Measurements from ENCODE around the gene RNF182.
"Not testable (repeated sequence)": the region's sequence is repeated elsewhere in the genome, so short reads cannot be mapped to it uniquely, and the experiment has no call there.

The RNF182 gene

GRCh38 chr6:14012313-14013030 is 87.7 kb downstream of the RNF182 start:
- TF ChIP-seq TAF1 (IDR thresholded peaks at IDR 0.05; ENCODE audit: borderline replicate concordance, low read depth, low read length) = no peak
- DNase-seq (ENCODE audit: insufficient read length) (no peak), FAIRE-seq (no peak)

DNA sequence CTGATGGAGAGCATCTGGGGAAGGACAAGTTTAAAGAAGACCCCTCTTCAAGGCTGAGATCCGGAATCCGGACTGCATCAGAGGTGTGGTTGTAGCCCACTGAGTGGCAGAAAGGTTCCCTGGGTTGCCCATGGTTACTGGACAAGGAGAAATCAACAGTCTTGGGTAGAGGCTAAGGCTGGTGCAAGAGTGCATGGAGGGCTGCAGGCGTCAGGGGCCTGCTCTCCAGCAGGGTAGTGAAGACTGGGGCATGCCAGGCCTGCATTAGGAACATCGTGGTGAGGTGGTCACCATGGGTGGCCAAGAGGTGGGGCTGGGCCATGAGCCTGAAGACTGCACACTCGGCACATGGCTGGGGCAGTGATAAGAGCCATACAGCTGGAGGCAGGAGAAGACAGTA is 91.2 kb downstream of the RNF182 start:
- no peak for DNase-seq (ENCODE audit: insufficient read length)
- no peak for FAIRE-seq
- TF ChIP-seq TAF1 (IDR thresholded peaks at IDR 0.05; ENCODE audit: borderline replicate concordance, low read depth, low read length) = no peak
- no peak for TF ChIP-seq POLR2AphosphoS5 (IDR thresholded peaks at IDR 0.05; ENCODE audit: low read depth, low read length)
- TF ChIP-seq POLR2A (IDR thresholded peaks at IDR 0.05; ENCODE audit: low read depth, low read length) = no peak

GRCh38 chr6:14016432-14016831 is 91.7 kb downstream of the RNF182 start:
- DNase-seq (ENCODE audit: insufficient read length) = no peak
- no peak for FAIRE-seq
- TF ChIP-seq TAF1 (IDR thresholded peaks at IDR 0.05; ENCODE audit: borderline replicate concordance, low read depth, low read length) (no peak), POLR2AphosphoS5 (IDR thresholded peaks at IDR 0.05; ENCODE audit: low read depth, low read length) (no peak), POLR2A (IDR thresholded peaks at IDR 0.05; ENCODE audit: low read depth, low read length) (no peak)

DNA sequence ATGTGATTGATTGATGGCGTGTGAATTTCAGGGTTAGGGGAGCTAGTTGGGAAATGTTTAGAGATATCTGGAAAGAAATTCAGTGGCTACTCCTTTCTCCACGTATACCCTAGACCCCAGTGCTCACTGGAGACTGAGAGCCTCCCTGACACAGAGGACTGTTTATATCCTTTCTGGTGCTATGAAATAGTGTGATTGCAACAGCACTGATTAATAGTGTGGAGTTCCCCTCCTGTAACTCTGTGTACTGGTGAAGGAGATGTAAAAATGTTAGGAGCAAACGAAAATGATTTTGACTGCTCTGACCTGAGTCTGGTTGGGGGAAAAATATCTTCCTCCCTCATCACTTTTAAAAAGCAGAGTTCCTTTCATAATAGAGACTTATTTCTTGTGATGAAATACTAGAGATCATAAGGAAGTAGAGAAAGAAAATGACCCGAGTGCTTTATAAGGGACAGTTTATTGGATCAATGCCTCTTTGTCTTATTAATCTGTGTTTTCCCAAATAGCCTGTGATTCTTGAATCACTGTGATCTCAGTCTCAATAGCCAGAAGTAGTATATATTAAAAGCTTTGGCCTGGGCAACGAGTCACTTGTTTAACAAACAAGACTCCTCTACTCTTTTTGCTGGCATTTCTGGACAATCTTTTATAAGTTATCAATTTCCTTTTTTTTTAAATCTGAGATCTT is 92.3 kb downstream of the RNF182 start:
- DNase-seq (ENCODE audit: insufficient read length) (no peak), FAIRE-seq (no peak)
- TF ChIP-seq POLR2A (IDR thresholded peaks at IDR 0.05; ENCODE audit: low read depth, low read length) = no peak
- no peak for TF ChIP-seq POLR2AphosphoS5 (IDR thresholded peaks at IDR 0.05; ENCODE audit: low read depth, low read length)
- TF ChIP-seq TAF1 (IDR thresholded peaks at IDR 0.05; ENCODE audit: borderline replicate concordance, low read depth, low read length) = no peak

- no peak for TF ChIP-seq POLR2A (IDR thresholded peaks at IDR 0.05; ENCODE audit: low read depth, low read length)
- TF ChIP-seq TAF1 (IDR thresholded peaks at IDR 0.05; ENCODE audit: borderline replicate concordance, low read depth, low read length) = no peak
- TF ChIP-seq POLR2AphosphoS5 (IDR thresholded peaks at IDR 0.05; ENCODE audit: low read depth, low read length) = no peak
- DNase-seq (ENCODE audit: insufficient read length) (no peak), FAIRE-seq (no peak)
Observed at GRCh38 chr6:14017626-14018475, 93.1 kb downstream of the RNF182 start.

DNA sequence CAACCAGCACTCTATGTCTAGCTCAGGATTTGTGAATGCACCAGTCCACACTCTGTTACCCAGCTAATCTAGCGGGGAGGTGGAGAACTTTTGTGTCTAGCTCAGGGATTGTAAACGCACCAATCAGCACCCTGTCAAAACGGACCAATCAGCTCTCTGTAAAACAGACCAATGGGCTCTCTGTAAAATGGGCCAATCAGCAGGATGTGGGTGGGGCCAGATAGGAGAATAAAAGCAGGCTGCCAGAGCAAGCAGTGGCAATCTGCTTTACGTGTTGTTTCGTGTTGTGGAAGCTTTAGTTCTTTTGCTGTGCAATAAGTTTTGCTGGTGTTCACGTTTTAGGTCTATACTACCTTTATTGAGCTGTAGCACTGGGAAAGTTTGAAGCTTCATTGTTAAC is 93.8 kb downstream of the RNF182 start:
- FAIRE-seq; DNase-seq (ENCODE audit: insufficient read length): not testable (repeated sequence)

GRCh38 chr6:14020551-14020950 is 95.8 kb downstream of the RNF182 start:
- DNase-seq (ENCODE audit: insufficient read length) (no peak), FAIRE-seq (no peak)
- TF ChIP-seq POLR2AphosphoS5 (IDR thresholded peaks at IDR 0.05; ENCODE audit: low read depth, low read length) (no peak), POLR2A (IDR thresholded peaks at IDR 0.05; ENCODE audit: low read depth, low read length) (no peak), TAF1 (IDR thresholded peaks at IDR 0.05; ENCODE audit: borderline replicate concordance, low read depth, low read length) (no peak)

DNA sequence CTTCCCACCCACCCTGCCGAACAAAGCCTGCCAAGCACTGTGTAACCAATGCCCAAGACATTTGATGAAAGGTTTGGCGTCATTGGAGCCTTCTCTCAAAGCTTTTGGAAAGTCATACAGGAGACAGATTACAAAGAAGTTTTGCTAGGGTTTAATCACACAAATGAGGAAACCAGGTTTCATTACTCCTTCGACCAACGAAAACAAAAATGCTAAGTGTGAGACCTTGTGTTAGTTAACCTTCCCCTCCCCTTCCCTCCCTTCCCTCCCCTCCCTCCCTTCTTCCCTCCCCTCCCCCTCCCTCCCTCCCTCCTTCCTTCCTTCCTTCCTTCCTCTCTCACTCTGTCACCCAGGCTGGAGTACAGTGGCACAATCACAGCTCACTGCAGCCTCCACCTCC is 96.7 kb downstream of the RNF182 start:
- TF ChIP-seq POLR2AphosphoS5 (IDR thresholded peaks at IDR 0.05; ENCODE audit: low read depth, low read length) (no peak), POLR2A (IDR thresholded peaks at IDR 0.05; ENCODE audit: low read depth, low read length) (no peak), TAF1 (IDR thresholded peaks at IDR 0.05; ENCODE audit: borderline replicate concordance, low read depth, low read length) (no peak)
- FAIRE-seq (no peak), DNase-seq (ENCODE audit: insufficient read length) (no peak)

DNA sequence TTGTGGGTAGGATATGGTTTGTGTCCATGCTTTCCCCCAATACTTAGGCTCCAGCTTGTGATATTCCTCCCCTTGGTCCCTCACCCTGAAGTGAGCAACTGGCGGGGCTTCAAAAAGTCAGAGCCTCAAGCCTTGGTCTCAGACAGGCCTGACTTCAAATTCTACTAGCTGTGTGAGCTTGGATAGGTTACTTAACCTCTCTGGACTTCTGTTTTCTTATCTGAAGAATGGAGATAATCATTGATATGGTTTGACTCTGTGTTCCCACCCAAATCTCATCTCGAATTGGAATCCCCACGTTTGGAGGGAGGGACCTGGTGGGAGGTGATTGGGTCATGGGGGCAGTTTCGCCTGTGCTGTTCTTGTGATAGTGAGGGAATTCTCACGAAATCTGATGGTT is 97.9 kb downstream of the RNF182 start:
- DNase-seq (ENCODE audit: insufficient read length) (no peak), FAIRE-seq (no peak)
- TF ChIP-seq TAF1 (IDR thresholded peaks at IDR 0.05; ENCODE audit: borderline replicate concordance, low read depth, low read length) = no peak
- TF ChIP-seq POLR2A (IDR thresholded peaks at IDR 0.05; ENCODE audit: low read depth, low read length) = no peak
- no peak for TF ChIP-seq POLR2AphosphoS5 (IDR thresholded peaks at IDR 0.05; ENCODE audit: low read depth, low read length)

DNA sequence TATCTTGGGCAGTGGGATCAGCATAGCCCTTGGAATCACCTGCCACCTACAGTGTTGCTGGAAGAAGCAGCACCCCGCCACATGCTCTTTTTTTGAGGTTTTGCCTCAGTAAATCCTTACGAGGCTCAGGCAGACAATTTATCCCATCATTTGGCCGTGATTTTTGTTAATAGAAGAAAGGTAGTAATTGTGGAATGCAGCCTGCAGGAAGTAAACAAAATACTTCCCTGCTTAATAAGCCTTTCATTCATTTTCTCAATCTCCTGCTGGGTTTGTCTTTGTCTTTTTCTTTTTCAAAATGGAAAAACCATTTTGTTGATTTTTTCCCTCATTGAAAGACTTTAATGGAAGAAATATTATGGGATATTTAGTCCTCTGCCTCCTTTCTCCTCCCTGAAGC is 99.1 kb downstream of the RNF182 start:
- no peak for TF ChIP-seq TAF1 (IDR thresholded peaks at IDR 0.05; ENCODE audit: borderline replicate concordance, low read depth, low read length)
- DNase-seq (ENCODE audit: insufficient read length) (no peak), FAIRE-seq (no peak)

GRCh38 chr6:14025160-14025559 is 100.4 kb downstream of the RNF182 start:
- no peak for DNase-seq (ENCODE audit: insufficient read length)
- FAIRE-seq = peak; percentile 50
- no peak for TF ChIP-seq POLR2AphosphoS5 (IDR thresholded peaks at IDR 0.05; ENCODE audit: low read depth, low read length)
- TF ChIP-seq POLR2A (IDR thresholded peaks at IDR 0.05; ENCODE audit: low read depth, low read length) = no peak
- TF ChIP-seq TAF1 (IDR thresholded peaks at IDR 0.05; ENCODE audit: borderline replicate concordance, low read depth, low read length) = no peak

All from GM12892 (cell line).